ENCODE results near the gene RIC8B. TPM values are rescaled to one million over a fixed set of nuclear protein-coding genes. Genes with fewer than 3 reads are reported as not detected.

Gene RIC8B
- total and polyA plus RNA-seq, 2 of the 13 experiments (the other 11 are each of a cell fraction or from before 2014, with no cell fraction given): 5.1 to 7.5 TPM

- TF ChIP-seq, protein P1, sequence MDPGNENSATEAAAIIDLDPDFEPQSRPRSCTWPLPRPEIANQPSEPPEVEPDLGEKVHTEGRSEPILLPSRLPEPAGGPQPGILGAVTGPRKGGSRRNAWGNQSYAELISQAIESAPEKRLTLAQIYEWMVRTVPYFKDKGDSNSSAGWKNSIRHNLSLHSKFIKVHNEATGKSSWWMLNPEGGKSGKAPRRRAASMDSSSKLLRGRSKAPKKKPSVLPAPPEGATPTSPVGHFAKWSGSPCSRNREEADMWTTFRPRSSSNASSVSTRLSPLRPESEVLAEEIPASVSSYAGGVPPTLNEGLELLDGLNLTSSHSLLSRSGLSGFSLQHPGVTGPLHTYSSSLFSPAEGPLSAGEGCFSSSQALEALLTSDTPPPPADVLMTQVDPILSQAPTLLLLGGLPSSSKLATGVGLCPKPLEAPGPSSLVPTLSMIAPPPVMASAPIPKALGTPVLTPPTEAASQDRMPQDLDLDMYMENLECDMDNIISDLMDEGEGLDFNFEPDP (CRISPR knock-in tag; conservative IDR thresholded peaks at IDR 0.05): no peak
- TF ChIP-seq, protein P2, sequence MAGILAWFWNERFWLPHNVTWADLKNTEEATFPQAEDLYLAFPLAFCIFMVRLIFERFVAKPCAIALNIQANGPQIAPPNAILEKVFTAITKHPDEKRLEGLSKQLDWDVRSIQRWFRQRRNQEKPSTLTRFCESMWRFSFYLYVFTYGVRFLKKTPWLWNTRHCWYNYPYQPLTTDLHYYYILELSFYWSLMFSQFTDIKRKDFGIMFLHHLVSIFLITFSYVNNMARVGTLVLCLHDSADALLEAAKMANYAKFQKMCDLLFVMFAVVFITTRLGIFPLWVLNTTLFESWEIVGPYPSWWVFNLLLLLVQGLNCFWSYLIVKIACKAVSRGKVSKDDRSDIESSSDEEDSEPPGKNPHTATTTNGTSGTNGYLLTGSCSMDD (CRISPR knock-in tag; IDR thresholded peaks at IDR 0.05): no peak
- no peak for TF ChIP-seq KDM4B (CRISPR knock-in tag; IDR thresholded peaks at IDR 0.05)
- TF ChIP-seq HIC2 (CRISPR knock-in tag; IDR thresholded peaks at IDR 0.05; ENCODE audit: low read depth): no peak
- TF ChIP-seq, protein P3, sequence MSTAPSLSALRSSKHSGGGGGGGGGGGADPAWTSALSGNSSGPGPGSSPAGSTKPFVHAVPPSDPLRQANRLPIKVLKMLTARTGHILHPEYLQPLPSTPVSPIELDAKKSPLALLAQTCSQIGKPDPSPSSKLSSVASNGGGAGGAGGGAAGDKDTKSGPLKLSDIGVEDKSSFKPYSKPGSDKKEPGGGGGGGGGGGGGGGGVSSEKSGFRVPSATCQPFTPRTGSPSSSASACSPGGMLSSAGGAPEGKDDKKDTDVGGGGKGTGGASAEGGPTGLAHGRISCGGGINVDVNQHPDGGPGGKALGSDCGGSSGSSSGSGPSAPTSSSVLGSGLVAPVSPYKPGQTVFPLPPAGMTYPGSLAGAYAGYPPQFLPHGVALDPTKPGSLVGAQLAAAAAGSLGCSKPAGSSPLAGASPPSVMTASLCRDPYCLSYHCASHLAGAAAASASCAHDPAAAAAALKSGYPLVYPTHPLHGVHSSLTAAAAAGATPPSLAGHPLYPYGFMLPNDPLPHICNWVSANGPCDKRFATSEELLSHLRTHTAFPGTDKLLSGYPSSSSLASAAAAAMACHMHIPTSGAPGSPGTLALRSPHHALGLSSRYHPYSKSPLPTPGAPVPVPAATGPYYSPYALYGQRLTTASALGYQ (CRISPR knock-in tag; IDR thresholded peaks at IDR 0.05): no peak
- TF ChIP-seq, protein P4, sequence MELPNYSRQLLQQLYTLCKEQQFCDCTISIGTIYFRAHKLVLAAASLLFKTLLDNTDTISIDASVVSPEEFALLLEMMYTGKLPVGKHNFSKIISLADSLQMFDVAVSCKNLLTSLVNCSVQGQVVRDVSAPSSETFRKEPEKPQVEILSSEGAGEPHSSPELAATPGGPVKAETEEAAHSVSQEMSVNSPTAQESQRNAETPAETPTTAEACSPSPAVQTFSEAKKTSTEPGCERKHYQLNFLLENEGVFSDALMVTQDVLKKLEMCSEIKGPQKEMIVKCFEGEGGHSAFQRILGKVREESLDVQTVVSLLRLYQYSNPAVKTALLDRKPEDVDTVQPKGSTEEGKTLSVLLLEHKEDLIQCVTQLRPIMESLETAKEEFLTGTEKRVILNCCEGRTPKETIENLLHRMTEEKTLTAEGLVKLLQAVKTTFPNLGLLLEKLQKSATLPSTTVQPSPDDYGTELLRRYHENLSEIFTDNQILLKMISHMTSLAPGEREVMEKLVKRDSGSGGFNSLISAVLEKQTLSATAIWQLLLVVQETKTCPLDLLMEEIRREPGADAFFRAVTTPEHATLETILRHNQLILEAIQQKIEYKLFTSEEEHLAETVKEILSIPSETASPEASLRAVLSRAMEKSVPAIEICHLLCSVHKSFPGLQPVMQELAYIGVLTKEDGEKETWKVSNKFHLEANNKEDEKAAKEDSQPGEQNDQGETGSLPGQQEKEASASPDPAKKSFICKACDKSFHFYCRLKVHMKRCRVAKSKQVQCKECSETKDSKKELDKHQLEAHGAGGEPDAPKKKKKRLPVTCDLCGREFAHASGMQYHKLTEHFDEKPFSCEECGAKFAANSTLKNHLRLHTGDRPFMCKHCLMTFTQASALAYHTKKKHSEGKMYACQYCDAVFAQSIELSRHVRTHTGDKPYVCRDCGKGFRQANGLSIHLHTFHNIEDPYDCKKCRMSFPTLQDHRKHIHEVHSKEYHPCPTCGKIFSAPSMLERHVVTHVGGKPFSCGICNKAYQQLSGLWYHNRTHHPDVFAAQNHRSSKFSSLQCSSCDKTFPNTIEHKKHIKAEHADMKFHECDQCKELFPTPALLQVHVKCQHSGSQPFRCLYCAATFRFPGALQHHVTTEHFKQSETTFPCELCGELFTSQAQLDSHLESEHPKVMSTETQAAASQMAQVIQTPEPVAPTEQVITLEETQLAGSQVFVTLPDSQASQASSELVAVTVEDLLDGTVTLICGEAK (IDR thresholded peaks at IDR 0.05): no peak
- TF ChIP-seq, protein P4 (CRISPR knock-in tag; IDR thresholded peaks at IDR 0.05): no peak
- no peak for TF ChIP-seq ZNF124 (CRISPR knock-in tag; IDR thresholded peaks at IDR 0.05)
- no peak for TF ChIP-seq ZNF562 (CRISPR knock-in tag; IDR thresholded peaks at IDR 0.05; ENCODE audit: borderline replicate concordance)
These were observed 64.9 kb downstream of the RIC8B start (continued) for GRCh38 chr12:106839333-106839732.

Data from HepG2 (cell line).